WTC11 (cell line): ENCODE data around the gene PTGIS. TPM values are rescaled to one million over a fixed set of nuclear protein-coding genes. Genes with fewer than 3 reads are reported as not detected.

Source experiments
- ATAC-seq: fragments of 200-7000 bp; cut with Tn5 transposase; 2 replicates; pipeline ENCODE4 v1.10.0; 2021; ENCODE audit warnings: mild to moderate bottlenecking, moderate library complexity
- CTCF ChIA-PET: fragments of 300-600 bp; sonication (Branson Sonifier 250); formaldehyde crosslinking; loops from one replicate; lab custom pipeline; 2021; ENCODE audit warnings: antibody characterized with exemption; lab: Charles Lee
- POLR2A ChIA-PET: fragments of 350-600 bp; sonication (Branson Sonifier 250); formaldehyde crosslinking; loops from one replicate; lab custom pipeline; 2021; ENCODE audit warnings: antibody characterized with exemption; lab: Charles Lee
- DNase-seq: peaks from one replicate; pipeline ENCODE4 v3.0.0; 2021; ENCODE audit warnings: low spot score
- H3K27ac Mint-ChIP-seq: 2 replicates; pipeline ENCODE4 v1.8.0; 2021; ENCODE audit warnings: mixed read lengths
- H3K27me3 Mint-ChIP-seq: 2 replicates; pipeline ENCODE4 v1.8.0; 2021; ENCODE audit warnings: low read depth, mild to moderate bottlenecking, moderate library complexity, mixed read lengths
- H3K36me3 Mint-ChIP-seq: 2 replicates; pipeline ENCODE4 v1.8.0; 2021; ENCODE audit warnings: mixed read lengths
- H3K4me1 Mint-ChIP-seq: 2 replicates; pipeline ENCODE4 v1.8.0; 2022; ENCODE audit warnings: mixed read lengths
- H3K4me3 Mint-ChIP-seq: 2 replicates; pipeline ENCODE4 v1.8.0; 2021; ENCODE audit warnings: mild to moderate bottlenecking, moderate library complexity, mixed read lengths
- H3K9me3 Mint-ChIP-seq: 2 replicates; pipeline ENCODE4 v1.8.0; 2021; ENCODE audit warnings: mixed read lengths
- ARID4B ChIP-seq: sonication (generic); formaldehyde crosslinking; IDR thresholded peaks from 2 replicates; pipeline ENCODE4 v1.8.0; 2023; ENCODE audit warnings: missing genetic modification reagents, mild to moderate bottlenecking, borderline replicate concordance
- ATF6 ChIP-seq: sonication (generic); formaldehyde crosslinking; IDR thresholded peaks from 2 replicates; pipeline ENCODE4 v1.8.1; 2023; ENCODE audit warnings: mild to moderate bottlenecking, missing genetic modification reagents
- CREB1 ChIP-seq: sonication (generic); formaldehyde crosslinking; IDR thresholded peaks from 2 replicates; pipeline ENCODE4 v1.8.0; 2023; ENCODE audit warnings: mild to moderate bottlenecking, missing genetic modification reagents
- E2F1 ChIP-seq: sonication (generic); formaldehyde crosslinking; IDR thresholded peaks from 2 replicates; pipeline ENCODE4 v1.8.0; 2022; ENCODE audit warnings: mild to moderate bottlenecking, missing genetic modification reagents
- E2F5 ChIP-seq: sonication (generic); formaldehyde crosslinking; IDR thresholded peaks from 2 replicates; pipeline ENCODE4 v1.8.1; 2022; ENCODE audit warnings: mild to moderate bottlenecking, moderate library complexity, missing genetic modification reagents
- ERG ChIP-seq: fragments of 250-450 bp; sonication (Bioruptor Pico); IDR thresholded peaks from 2 replicates; pipeline ENCODE4 v1.8.0; 2021; ENCODE audit warnings: mild to moderate bottlenecking
- ETV6 ChIP-seq: sonication (generic); formaldehyde crosslinking; IDR thresholded peaks from 2 replicates; pipeline ENCODE4 v1.8.1; 2022; ENCODE audit warnings: mild to moderate bottlenecking, missing genetic modification reagents
- GTF2I ChIP-seq: fragments of 250-450 bp; sonication (Bioruptor Pico); conservative IDR thresholded peaks from 2 replicates; pipeline ENCODE4 v1.4.0; 2021; ENCODE audit warnings: mild to moderate bottlenecking
- JUN ChIP-seq: sonication (generic); formaldehyde crosslinking; IDR thresholded peaks from 2 replicates; pipeline ENCODE4 v1.8.0; 2023; ENCODE audit warnings: mild to moderate bottlenecking, missing genetic modification reagents
- MYBL2 ChIP-seq: sonication (generic); formaldehyde crosslinking; IDR thresholded peaks from 2 replicates; pipeline ENCODE4 v1.8.1; 2023; ENCODE audit warnings: mild to moderate bottlenecking, moderate library complexity, missing genetic modification reagents
- SMAD3 ChIP-seq: sonication (generic); formaldehyde crosslinking; IDR thresholded peaks from 2 replicates; pipeline ENCODE4 v1.8.0; 2022; ENCODE audit warnings: missing genetic modification reagents, mild to moderate bottlenecking, borderline replicate concordance
- SOX15 ChIP-seq: fragments of 250-450 bp; sonication (Bioruptor Pico); IDR thresholded peaks from 2 replicates; pipeline ENCODE4 v1.9.0; 2021; ENCODE audit warnings: mild to moderate bottlenecking
- ZNF232 ChIP-seq: sonication (generic); formaldehyde crosslinking; IDR thresholded peaks from 2 replicates; pipeline ENCODE4 v1.8.0; 2022; ENCODE audit warnings: mild to moderate bottlenecking, missing genetic modification reagents
- ZNF396 ChIP-seq: fragments of 250-450 bp; sonication (Bioruptor Pico); IDR thresholded peaks from 2 replicates; pipeline ENCODE4 v1.8.0; 2021; ENCODE audit warnings: mild to moderate bottlenecking, moderate library complexity, borderline replicate concordance
- ZNF423 ChIP-seq: fragments of 250-450 bp; sonication (Bioruptor Pico); IDR thresholded peaks from 2 replicates; pipeline ENCODE4 v2.1.2; 2022; ENCODE audit warnings: mild to moderate bottlenecking, moderate library complexity
- ZNF671 ChIP-seq: fragments of 250-450 bp; sonication (Bioruptor Pico); IDR thresholded peaks from 2 replicates; pipeline ENCODE4 v1.8.0; 2021; ENCODE audit warnings: mild to moderate bottlenecking
- total RNA-seq: library from RNA; stranded (reverse); gene quantifications from 3 replicates; pipeline ENCODE4 v1.2.3, GENCODE V29; 2021

PTGIS gene
- total RNA-seq, 1 experiment from 2014 or later: 24.3 TPM

- no peak for DNase-seq
- Mint-ChIP-seq H3K27ac (no peak overlapping the region; the same call in none of the 2 replicates), H3K36me3 (no peaks in the 10 kb centered on the region), H3K4me3 (peak overlapping the region; percentile 83; the same call in 1 of the 2 replicates), H3K27me3 (no peaks in the 10 kb centered on the region), H3K4me1 (peaks cover 52% of the 10 kb centered on the region), H3K9me3 (no peaks in the 10 kb centered on the region)
- TF ChIP-seq SMAD3 (no peak), ATF6 (CRISPR knock-in tag) (no peak), E2F1 (CRISPR knock-in tag) (no peak)
- no peak for ATAC-seq
- ChIA-PET CTCF (interaction anchor here (0.8 to 2.3 kb wide), 6 partner anchors 28 to 318 kb away, joined by 4 to 32 read pairs (median 8); no protein-coding TSS in a partner anchor), POLR2A (no interaction called here)
These were observed 2.4 kb upstream of the PTGIS start for GRCh38 chr20:49570161-49570827.

- TF ChIP-seq ZNF671 (CRISPR knock-in tag) (no peak), ZNF232 (CRISPR knock-in tag) (no peak), ERG (no peak), CREB1 (CRISPR knock-in tag) (no peak), GTF2I (CRISPR knock-in tag) (peak; percentile 61; the same call in 1 of the 2 replicates), E2F5 (CRISPR knock-in tag) (no peak), ZNF396 (CRISPR knock-in tag) (no peak)
- Mint-ChIP-seq H3K36me3 (no peaks in the 10 kb centered on the region), H3K27ac (peak overlapping the region; percentile 84), H3K4me1 (peaks cover 52% of the 10 kb centered on the region), H3K9me3 (no peaks in the 10 kb centered on the region), H3K4me3 (peak overlapping the region; percentile 83), H3K27me3 (no peaks in the 10 kb centered on the region)
- ATAC-seq: no peak
- ChIA-PET CTCF (interaction anchor here (1.9 to 2.3 kb wide), 3 partner anchors 28 to 41 kb away, joined by 9 to 32 read pairs (median 18); no protein-coding TSS in a partner anchor), POLR2A (no interaction called here)
- DNase-seq: no peak
These were observed 1.6 kb upstream of the PTGIS start for GRCh38 chr20:49569411-49570115.

- Mint-ChIP-seq H3K27me3 (no peaks in the 10 kb centered on the region), H3K27ac (peak overlapping the region; percentile 84), H3K4me3 (peak overlapping the region; percentile 83), H3K36me3 (no peaks in the 10 kb centered on the region), H3K9me3 (no peaks in the 10 kb centered on the region), H3K4me1 (peaks cover 52% of the 10 kb centered on the region)
- peak; percentile 80 for ATAC-seq
- ChIA-PET POLR2A (interaction anchor here (1.0 kb wide), 1 partner anchor 325 kb away, joined by 3 read pairs; no protein-coding TSS in a partner anchor), CTCF (interaction anchor here (0.6 to 2.3 kb wide), 9 partner anchors 11 to 234 kb away, joined by 3 to 32 read pairs (median 4); no protein-coding TSS in a partner anchor)
- peak; percentile 82 for DNase-seq
- TF ChIP-seq ZNF232 (CRISPR knock-in tag) (no peak), MYBL2 (CRISPR knock-in tag) (no peak), ZNF423 (CRISPR knock-in tag) (peak; percentile 61), SOX15 (CRISPR knock-in tag) (no peak), ETV6 (no peak), SMAD3 (no peak), ARID4B (CRISPR knock-in tag) (no peak), JUN (CRISPR knock-in tag) (no peak)
These were observed 578 bp upstream of the PTGIS start for GRCh38 chr20:49568278-49569151.
